GM18870 (cell line): Measurements from ENCODE around the gene LRFN5.
"Not testable (repeated sequence)": the region's sequence is repeated elsewhere in the genome, so short reads cannot be mapped to it uniquely, and the experiment has no call there.

ENCODE experiments used
- ATAC-seq: cut with Tn5 transposase; IDR thresholded peaks from one replicate; pipeline ENCODE4 v1.9.1; 2021; ENCODE audit warnings: moderate library complexity; ENCODE audit not compliant: unreplicated experiment

The LRFN5 gene

DNA sequence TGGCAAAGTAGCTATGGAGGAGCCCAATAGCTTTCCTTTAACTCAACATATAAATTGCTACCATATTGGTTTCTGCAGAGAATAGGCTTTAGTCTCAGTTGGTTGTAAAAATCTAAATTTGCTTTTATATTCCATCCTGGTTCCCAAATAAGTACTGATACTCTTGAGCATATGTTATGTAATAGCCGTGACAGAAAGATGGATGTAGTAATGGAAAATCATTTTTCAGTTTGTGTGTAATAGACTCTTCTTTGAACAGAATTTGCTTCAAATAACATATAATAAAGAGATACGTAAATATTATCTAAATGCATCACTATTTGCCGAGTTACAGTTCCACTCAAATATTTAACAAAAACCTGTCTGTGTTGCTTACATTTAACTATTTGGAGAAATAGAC lies 271.6 kb downstream of the LRFN5 start:
- no peak for ATAC-seq

DNA sequence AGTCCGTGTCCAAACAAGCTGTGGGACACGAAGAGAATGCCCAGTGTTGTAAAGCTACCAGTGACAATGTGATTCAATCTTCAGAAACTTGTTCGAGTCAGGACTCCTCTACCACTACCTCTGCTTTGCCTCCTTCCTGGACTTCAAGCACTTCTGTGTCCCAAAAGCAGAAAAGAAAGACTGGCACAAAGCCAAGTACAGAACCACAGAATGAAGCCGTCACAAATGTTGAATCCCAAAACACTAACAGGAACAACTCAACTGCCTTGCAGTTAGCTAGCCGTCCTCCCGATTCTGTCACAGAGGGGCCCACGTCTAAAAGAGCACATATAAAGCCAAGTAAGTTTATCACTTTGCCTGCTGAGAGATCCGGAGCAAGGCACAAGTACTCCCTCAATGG lies 284.9 kb downstream of the LRFN5 start:
- ATAC-seq = no peak

DNA sequence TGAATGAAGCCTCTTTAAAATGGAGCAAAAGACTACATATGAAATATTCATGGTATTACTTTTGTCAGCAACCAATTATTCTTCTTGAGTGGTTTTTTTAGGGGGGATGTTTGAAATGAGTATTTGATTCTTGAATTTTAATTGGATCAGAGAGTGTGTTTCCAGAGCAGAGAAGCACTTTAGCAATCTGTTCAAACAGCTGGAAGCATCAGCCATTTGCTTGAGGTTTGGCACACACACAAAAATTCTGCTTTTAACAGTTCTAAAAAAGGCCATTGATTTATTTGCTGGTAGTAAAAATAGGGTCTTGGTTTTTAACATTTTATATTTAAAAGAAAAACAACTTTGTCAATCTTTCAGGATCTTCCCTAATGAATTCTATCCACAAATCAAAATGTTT lies 292.7 kb downstream of the LRFN5 start:
- no peak for ATAC-seq

DNA sequence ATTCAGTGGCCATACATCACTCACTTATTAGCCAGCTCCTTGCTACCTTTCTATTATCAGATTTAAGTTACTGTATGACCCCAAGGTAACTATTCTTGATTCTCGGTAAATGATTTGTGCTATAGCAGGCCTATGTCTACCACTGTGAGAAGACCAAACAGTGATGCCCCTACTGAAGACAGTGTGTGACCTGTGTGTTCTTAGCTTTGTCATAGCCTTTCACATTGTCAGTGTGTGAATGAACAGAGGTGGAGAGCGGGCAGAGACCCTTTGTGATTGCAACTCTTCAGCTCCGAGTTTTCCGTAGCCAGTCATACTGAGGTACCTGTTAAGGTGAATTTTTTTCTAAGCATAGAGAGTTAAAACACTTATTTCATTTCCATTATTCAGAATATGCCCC lies 294.0 kb downstream of the LRFN5 start:
- no peak for ATAC-seq

DNA sequence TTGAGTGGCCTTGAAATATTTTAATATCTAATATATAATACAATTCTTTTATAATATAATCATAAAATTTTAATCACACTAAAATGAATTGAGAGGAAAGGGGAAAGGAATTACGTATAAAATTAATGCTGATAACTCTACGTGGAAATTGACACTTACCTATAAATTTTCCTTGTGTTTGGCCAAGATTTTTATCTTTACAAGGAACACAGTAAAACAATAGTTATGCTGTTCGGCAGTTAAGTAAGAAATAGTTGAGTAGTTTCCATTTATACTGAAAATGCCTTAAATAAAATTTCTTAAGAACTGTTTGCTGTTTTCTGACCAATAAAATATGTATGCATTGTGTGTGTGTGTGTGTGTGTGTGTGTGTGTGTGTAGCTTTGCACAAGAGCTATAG lies 294.4 kb downstream of the LRFN5 start:
- ATAC-seq = no peak

DNA sequence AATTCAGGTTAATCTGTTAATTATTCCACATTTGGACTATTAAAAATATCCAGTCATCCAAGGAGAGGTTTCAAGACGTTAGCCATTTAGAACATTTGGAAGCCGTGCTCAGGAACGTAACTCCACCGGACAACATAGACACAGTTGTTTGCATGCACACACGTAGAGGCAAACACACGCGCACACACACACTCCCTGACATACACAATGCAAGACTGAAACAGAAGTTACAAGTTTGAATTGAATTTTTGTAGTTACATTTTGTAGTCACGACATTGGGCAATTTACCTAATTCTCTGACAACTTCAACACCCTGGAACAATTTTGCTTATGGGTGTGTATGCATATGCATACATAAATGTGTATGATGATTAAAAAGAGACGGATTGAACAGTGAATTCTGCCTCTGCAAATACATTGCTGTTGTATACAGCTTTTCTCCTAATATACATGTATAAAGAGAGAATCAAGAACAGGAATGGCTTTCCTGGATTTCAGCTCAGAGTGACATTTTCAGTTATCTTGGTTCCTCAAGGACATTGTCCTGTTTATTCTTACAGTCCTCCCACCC lies 298.8 kb downstream of the LRFN5 start:
- ATAC-seq = no peak

DNA sequence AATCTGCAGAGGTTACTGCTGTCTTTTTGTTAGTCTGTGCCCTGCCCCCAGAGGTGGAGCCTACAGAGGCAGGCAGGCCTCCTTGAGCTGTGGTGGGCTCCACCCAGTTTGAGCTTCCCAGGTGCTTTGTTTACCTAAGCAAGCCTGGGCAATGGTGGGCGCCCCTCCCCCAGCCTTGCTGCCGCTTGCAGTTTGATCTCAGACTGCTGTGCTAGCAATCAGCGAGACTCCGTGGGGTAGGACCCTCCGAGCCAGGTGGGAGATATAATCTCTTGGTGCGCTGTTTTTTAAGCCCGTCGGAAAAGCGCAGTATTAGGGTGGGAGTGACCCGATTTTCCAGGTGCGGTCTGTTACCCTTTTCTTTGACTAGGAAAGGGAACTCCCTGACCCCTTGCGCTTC lies 304.5 kb downstream of the LRFN5 start:
- not testable (repeated sequence) for ATAC-seq

DNA sequence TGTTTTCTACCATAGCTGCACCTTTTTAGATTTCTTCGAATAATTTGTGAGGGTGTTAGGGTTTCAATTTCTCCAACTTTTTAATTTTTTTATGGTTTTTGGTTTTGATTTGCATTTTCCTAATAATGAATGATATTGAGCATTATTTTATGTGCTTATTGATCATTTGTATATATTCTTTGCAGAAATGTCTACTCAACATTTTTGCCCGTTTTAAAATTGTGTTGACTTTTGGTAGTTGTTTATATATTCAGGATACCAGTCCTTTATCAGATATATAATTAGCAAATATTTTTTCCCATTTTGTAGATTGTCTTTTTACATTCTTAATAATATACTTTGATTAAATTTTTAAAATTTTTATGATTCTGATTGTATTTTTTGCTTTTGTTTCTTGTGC lies 306.7 kb downstream of the LRFN5 start:
- ATAC-seq = no peak

DNA sequence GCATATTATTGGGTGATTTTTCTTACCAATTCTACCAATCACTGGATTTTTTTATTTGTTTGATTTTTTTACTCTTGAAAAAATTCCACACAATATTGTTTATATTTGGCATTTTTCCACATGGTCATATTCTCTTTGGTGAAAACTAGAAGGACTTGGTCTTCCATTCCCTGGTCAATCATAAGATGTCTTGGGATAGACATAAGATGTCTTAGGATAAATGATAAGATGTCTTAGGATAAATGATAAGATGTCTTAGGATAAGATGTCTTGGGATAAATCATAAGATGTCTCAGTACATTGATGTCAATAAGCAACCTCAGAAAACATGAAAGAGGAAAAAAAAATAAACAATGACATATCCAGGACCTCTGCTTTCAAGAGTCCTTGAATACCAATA lies 309.1 kb downstream of the LRFN5 start:
- no peak for ATAC-seq

DNA sequence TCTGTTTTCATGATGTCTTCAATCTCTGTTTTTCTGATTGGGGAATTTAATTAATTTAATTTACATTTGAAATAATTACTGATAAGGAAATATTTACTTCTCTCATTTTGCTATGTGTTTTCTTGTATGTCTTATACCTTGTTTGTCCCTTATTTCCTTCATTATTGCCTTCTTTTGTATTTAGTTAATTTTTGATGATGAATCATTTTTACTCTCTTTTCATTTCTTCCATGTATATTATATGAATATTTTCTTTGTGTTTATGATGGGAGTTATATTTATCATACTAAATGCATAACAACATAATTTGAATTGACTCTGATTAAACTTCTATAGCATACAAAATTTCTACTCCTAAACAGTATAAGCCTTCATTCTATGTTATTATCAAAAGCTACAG lies 309.6 kb downstream of the LRFN5 start:
- no peak for ATAC-seq

DNA sequence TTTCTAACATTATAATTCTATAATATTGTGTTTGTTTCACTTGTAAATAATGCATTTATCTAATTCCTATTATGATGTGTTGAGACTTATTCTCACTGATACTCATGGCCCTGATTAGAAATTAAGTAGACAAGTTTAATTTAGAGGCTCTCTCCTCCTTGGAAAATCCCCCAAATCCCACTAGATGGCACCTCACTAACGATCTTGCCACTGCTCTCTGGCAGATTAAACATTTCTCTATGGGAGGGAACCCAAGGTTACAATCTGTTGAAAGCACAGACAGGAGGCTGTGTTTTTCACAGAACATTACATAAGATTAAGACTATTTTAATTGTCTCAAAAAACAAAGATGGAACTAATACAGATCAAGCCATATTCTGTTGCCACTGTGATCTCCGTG lies 318.7 kb downstream of the LRFN5 start:
- no peak for ATAC-seq

DNA sequence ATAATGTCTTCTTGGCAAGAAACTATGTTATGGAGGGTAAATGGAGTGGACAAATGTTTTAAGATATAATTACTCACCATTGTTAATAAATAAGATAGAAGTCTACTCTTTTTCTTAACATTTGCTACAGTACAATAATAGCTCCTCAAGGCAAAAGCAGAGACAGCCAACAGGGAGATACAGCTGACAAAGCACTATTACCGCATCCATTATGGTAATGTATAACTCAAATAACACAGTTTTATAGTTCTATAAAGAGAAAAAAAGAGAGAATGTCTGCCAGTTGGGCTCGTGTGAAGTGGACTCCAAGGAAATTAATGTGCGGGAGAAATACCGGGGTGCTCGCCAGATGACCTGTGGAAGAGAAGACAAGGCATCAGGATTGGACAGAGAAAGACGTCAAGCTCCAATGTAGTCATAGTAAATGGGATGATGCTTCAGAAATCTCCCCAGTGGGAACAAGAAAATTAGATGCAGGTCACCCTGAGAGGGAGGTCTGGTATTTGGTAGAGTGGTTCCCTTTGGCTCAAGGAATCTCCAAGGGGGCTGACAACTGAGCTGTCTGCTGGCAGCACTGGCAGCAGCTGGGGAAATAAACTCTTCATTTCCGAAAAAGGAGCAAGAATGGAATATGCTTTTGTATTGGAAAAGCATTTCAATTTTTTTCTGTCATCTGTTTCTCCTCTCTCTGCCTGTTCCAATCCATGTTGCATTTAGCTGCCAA lies 343.9 kb downstream of the LRFN5 start:
- ATAC-seq = no peak
